ENCODE results near the gene MINDY2. TPM values are rescaled to one million over a fixed set of nuclear protein-coding genes. Genes with fewer than 3 reads are reported as not detected.

The MINDY2 gene
- total and polyA plus RNA-seq, 4 donors, result 1.5 to 7.0 (median 5.1) TPM

GRCh38 chr15:58870451-58870850 lies 99.3 kb downstream of the MINDY2 start:
- no peak for DNase-seq (ENCODE audit: low spot score)
- Histone ChIP-seq H3K27me3 (ENCODE audit: control insufficient read depth in 4 of 4, insufficient read depth in 4 of 4, low read length in 3 of 4) (no peaks in the 10 kb centered on the region), H3K27ac (ENCODE audit: low read depth in 1 of 2, low read length in 2 of 2) (no peak overlapping the region), H3K9ac (ENCODE audit: low read depth in 1 of 2, low read length in 2 of 2) (no peak overlapping the region), H3K4me3 (ENCODE audit: low read depth in 1 of 3, low read length in 3 of 3) (no peak overlapping the region), H3K9me3 (ENCODE audit: control insufficient read depth in 4 of 4, low read length in 3 of 4) (no peaks in the 10 kb centered on the region), H3K4me1 (ENCODE audit: control insufficient read depth in 4 of 4, insufficient read depth in 4 of 4, low read length in 3 of 4) (no peaks in the 10 kb centered on the region), H3K36me3 (ENCODE audit: control insufficient read depth in 4 of 4, insufficient read depth in 3 of 4, low read depth in 1 of 4, low read length in 3 of 4) (no peaks in the 10 kb centered on the region)
- WGBS, result 79% methylated on average over 4 of the region's 4 CpGs
- no peak for TF ChIP-seq YY1 (IDR thresholded peaks at IDR 0.05)
- TF ChIP-seq HNF4G (IDR thresholded peaks at IDR 0.05), result no peak
- no peak for TF ChIP-seq GABPA (IDR thresholded peaks at IDR 0.05 in 1 of 2, conservative IDR thresholded peaks at IDR 0.05 in 1 of 2)
- no peak for TF ChIP-seq ZBTB33 (IDR thresholded peaks at IDR 0.05)
- TF ChIP-seq SP1 (IDR thresholded peaks at IDR 0.05), result no peak

GRCh38 chr15:58873267-58873666 lies 102.2 kb downstream of the MINDY2 start:
- no peaks in the 10 kb centered on the region for H3K9me3 ChIP-seq (ENCODE audit: control insufficient read depth in 4 of 4, low read length in 3 of 4)
- no peak overlapping the region for H3K27ac ChIP-seq (ENCODE audit: low read depth in 1 of 2, low read length in 2 of 2)
- no peaks in the 10 kb centered on the region for H3K27me3 ChIP-seq (ENCODE audit: control insufficient read depth in 4 of 4, insufficient read depth in 4 of 4, low read length in 3 of 4)
- H3K9ac ChIP-seq (ENCODE audit: low read depth in 1 of 2, low read length in 2 of 2), result no peak overlapping the region
- H3K4me3 ChIP-seq (ENCODE audit: low read depth in 1 of 3, low read length in 3 of 3), result no peak overlapping the region
- H3K36me3 ChIP-seq (ENCODE audit: control insufficient read depth in 4 of 4, insufficient read depth in 3 of 4, low read depth in 1 of 4, low read length in 3 of 4), result peaks cover 0 to 8% (median 4%) of the 10 kb centered on the region in 4 donors
- H3K4me1 ChIP-seq (ENCODE audit: control insufficient read depth in 4 of 4, insufficient read depth in 4 of 4, low read length in 3 of 4), result no peaks in the 10 kb centered on the region
- no peak for DNase-seq (ENCODE audit: low spot score)
- WGBS, result 94% methylated on average over 1 of the region's 1 CpG
- TF ChIP-seq GABPA (IDR thresholded peaks at IDR 0.05 in 1 of 2, conservative IDR thresholded peaks at IDR 0.05 in 1 of 2), result no peak

- no peak for DNase-seq (ENCODE audit: low spot score)
- no peaks in the 10 kb centered on the region for H3K9me3 ChIP-seq (ENCODE audit: control insufficient read depth in 4 of 4, low read length in 3 of 4)
- no peaks in the 10 kb centered on the region for H3K4me1 ChIP-seq (ENCODE audit: control insufficient read depth in 4 of 4, insufficient read depth in 4 of 4, low read length in 3 of 4)
- H3K36me3 ChIP-seq (ENCODE audit: control insufficient read depth in 4 of 4, insufficient read depth in 3 of 4, low read depth in 1 of 4, low read length in 3 of 4), result peaks cover 2 to 29% (median 22%) of the 10 kb centered on the region in 4 donors
- no peaks in the 10 kb centered on the region for H3K27me3 ChIP-seq (ENCODE audit: control insufficient read depth in 4 of 4, insufficient read depth in 4 of 4, low read length in 3 of 4)
- H3K27ac ChIP-seq (ENCODE audit: low read depth in 1 of 2, low read length in 2 of 2), result no peak overlapping the region
- no peak overlapping the region for H3K4me3 ChIP-seq (ENCODE audit: low read depth in 1 of 3, low read length in 3 of 3)
- no peak for TF ChIP-seq CTCF (IDR thresholded peaks at IDR 0.05; ENCODE audit: low read depth, low read length, missing input control)
- no peak for TF ChIP-seq GABPA (IDR thresholded peaks at IDR 0.05 in 1 of 2, conservative IDR thresholded peaks at IDR 0.05 in 1 of 2)
- no peak for TF ChIP-seq MAX (IDR thresholded peaks at IDR 0.05)
- TF ChIP-seq EGR1 (IDR thresholded peaks at IDR 0.05; ENCODE audit: low read depth in 2 of 2), result no peak
- no peak for TF ChIP-seq FOXA1 (IDR thresholded peaks at IDR 0.05)
- no peak for TF ChIP-seq HNF4G (IDR thresholded peaks at IDR 0.05)
- TF ChIP-seq ZBTB33 (IDR thresholded peaks at IDR 0.05), result no peak
- no peak for TF ChIP-seq YY1 (IDR thresholded peaks at IDR 0.05)
- no peak for TF ChIP-seq REST (IDR thresholded peaks at IDR 0.05)
- TF ChIP-seq RXRA (IDR thresholded peaks at IDR 0.05), result no peak
- TF ChIP-seq ATF3 (IDR thresholded peaks at IDR 0.05), result no peak
- TF ChIP-seq FOXA2 (IDR thresholded peaks at IDR 0.05), result no peak
- TF ChIP-seq NR2F2 (IDR thresholded peaks at IDR 0.05), result no peak
- H3K9ac ChIP-seq (ENCODE audit: low read depth in 1 of 2, low read length in 2 of 2), result no peak overlapping the region
Observed at GRCh38 chr15:58875343-58875742, 104.2 kb downstream of the MINDY2 start.

Measured in liver (tissue), 9 donors.